HG03045 (cell line): ENCODE results near the gene RELL2.
"Not testable (repeated sequence)": the region's sequence is repeated elsewhere in the genome, so short reads cannot be mapped to it uniquely, and the experiment has no call there.

Experiments
- ATAC-seq: cut with Tn5 transposase; IDR thresholded peaks from one replicate; pipeline ENCODE4 v1.9.1; 2021; ENCODE audit warnings: mild to moderate bottlenecking, moderate library complexity; ENCODE audit not compliant: unreplicated experiment

The RELL2 gene

GRCh38 chr5:141636413-141637122, at the start of gene RELL2, which contains the start of gene HDAC3:
Gene RELL2, plus strand, starts transcription at chr5:141636997. Its CDS starts 1,229 bp downstream, at chr5:141638226.
Gene HDAC3, minus strand, starts transcription at chr5:141636849. Its CDS starts 59 bp downstream, at chr5:141636790.
- peak; percentile 73 for ATAC-seq

DNA sequence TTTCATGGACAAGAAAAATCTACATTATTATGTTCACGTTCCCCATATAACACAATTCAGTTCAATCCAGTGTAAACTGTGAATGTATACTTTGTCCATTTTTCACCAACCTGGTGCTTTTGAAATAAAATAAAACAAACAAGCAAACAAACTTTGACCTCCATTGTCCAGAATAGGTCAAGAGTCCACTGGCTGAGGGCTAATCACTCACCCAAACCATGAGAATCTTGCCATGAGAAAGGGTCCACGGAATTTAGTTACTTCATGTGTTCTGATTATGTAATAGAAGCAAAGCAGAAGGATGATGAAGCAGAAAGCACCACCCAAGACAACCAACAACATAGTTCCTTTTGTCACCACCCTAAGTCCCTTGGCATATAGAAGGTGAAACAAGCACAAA, 46.7 kb upstream of the RELL2 start:
- no peak for ATAC-seq

GRCh38 chr5:141596867-141597266, 39.9 kb upstream of the RELL2 start:
- ATAC-seq, result no peak

- ATAC-seq, result no peak
These were observed 39.4 kb upstream of the RELL2 start for GRCh38 chr5:141597394-141597793.

GRCh38 chr5:141597814-141598213, 39.0 kb upstream of the RELL2 start:
- no peak for ATAC-seq

DNA sequence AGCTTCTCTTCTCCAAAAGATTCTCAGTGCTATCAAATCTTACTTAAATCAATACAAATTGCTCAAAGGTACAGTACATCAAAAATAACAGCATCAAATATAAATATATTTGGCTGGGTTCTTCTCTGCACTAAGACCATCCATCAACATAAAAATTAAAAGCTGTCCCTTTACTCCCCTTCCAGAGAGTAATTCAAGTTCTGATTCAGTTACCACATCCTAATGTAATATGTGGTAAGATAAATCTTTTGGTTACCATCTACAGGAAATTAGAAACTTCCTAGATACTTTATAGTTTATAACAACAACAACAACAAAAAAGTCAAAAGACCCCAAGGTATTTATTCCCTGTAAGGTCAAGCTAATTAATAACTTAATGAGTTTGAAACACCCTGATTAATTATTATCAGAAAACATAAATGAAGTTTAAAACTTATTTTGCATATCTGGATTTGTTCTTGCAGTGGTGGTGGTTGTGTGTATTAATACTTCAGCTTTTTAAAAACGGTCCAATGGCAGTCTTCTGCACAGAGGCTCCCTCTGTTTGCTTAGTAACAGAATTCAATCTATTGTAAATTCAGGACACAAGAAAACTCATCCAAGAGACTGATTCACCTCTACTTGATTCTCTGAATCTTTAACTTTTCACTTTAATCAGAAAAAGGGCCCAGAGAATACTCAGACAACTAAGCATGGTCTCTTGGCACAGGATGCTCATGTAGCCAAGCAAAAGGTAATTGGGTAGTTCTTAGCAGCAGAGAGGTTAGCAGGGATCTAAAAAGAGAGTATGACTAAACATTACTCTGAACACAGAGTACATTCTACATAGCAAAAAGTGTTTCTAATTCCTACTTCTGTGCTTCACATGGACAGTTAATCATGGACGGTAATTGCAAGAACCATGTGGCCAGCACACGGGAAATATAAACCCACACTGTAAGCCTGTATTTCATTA, 38.1 kb upstream of the RELL2 start:
- ATAC-seq, result no peak

DNA sequence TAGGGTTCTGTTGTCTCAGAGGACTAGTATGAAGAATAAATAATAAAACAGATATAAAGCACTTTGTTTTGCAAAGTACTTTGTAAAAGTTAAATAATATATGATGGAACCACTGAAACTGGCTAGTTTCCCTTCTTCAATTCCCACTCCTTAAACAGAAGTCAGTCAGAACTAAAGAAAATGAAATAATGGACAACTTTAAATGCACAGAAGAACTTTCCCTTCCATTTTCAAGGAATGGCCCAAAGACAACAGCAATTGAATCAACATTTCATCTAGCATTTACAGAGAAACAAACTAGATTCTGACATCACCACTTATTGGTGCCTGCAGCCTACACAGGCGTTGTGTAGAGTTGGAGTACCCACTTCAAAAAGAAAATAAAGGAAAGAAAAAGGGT, 34.2 kb upstream of the RELL2 start:
- ATAC-seq, result no peak

- ATAC-seq, result no peak
These were observed 32.7 kb upstream of the RELL2 start for GRCh38 chr5:141603923-141604717.

DNA sequence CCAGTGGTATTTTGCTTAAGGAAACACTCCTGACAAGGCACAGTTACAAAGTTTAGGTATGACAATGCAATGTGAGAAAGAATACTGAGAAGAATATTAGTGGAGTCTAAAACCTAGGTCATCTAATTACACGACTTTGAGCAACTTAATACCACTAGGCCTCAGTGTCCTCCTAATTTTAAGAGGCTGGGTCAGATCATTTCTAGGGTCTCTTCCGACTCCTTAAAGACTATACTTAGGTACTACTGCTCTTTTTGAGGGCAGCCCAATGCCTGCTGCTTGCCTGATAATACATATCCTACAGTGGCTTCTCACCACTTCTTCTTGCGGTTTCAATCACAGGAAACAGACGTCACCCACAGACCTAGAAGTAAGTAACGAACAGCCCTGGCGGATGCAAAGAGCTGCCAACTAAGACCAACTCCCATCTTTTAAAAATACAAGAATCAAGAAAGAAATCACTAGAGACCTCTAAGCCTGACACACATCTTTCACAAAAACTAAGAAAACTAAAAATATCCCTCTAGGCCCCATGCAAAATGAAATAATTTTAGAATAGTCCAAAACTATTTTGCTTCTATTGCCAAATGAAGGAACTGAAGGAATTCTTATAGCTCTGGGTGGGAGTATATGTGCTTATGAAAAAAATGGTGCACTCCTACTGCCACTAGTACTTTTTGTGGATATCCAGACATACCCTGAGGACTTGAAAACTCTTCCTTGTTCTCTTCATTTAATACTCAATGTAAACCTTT, 31.1 kb upstream of the RELL2 start:
- ATAC-seq, result peak; percentile 98

DNA sequence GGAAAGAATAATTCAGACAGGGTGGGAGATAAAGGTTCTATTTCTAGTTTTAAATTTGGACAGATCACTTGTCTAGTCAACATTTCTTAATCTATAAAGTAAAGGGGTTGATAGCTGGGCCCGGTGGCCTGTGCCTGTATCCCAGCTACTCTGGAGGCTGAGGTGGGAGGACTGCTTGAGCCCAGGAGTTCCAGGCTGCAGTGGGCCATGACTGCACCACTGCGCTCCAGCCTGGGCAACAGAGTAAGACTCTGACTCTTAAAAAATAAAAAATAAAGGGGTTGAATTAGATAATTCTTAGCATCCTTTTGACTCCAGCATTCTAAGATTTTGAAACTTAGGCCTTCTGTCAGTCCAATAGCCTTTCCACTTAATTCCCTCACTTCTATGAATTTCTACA, 28.8 kb upstream of the RELL2 start:
- ATAC-seq, result no peak

DNA sequence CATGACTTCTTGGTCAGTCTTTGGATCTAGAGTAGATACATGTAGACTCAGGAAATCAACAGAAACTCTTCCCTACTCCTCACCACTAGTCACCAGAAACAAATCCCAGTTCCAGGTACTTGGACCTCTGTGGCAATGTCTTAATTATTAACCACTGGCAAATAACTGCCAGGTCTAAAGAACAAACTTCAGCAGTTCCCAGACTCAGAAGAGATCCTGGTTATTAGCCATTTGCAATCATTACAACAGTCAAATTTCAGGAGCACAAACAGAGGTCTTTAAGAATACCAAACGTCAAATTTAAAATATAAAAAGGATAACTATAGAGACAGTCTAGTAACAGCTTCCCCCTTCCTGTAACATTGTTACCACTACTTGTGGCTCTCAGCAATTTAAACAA, 28.2 kb upstream of the RELL2 start:
- no peak for ATAC-seq

DNA sequence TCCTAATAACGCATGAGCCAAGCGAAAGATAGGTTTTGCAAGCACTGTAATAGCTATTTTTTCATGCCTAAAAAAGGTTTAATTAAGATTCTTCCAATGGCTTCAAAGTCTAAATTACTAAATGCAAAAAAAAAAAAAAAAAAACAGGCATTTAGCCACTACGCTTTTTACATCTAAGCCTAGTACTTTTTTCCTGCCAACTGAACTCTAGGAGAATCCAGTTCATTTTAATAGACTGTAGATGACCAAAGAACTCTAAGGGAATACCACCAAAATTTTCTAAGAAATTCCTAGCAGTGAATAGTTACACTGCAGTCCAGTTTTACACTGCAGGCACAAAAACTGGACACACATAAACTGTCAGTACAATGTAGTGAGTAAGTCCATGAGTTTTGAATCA, 27.8 kb upstream of the RELL2 start:
- ATAC-seq, result no peak

DNA sequence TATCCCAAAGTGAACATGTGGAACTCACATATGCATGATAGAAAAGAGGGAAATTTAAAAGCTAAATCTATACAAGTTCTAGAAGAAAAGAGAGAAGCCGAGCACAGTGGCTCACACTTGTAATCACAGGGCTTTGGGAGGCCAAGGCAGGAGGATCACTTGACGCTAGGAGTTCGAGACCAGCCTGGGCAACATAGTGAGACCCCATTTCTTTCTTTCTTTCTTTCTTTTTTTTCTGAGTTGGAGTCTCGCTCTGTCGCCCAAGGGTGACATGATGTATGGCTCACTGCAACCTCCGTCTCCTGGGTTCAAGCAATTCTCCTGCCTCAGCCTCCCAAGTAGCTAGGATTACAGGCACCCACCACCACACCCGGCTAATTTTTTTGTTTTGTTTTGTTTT, 26.9 kb upstream of the RELL2 start:
- ATAC-seq, result not testable (repeated sequence)

- no peak for ATAC-seq
These were observed 25.5 kb upstream of the RELL2 start for GRCh38 chr5:141611289-141611688.

GRCh38 chr5:141613344-141613743, 23.5 kb upstream of the RELL2 start:
- no peak for ATAC-seq

GRCh38 chr5:141615991-141616720, 20.6 kb upstream of the RELL2 start:
- ATAC-seq, result no peak

GRCh38 chr5:141617128-141617527, 19.7 kb upstream of the RELL2 start:
- ATAC-seq, result no peak

GRCh38 chr5:141617682-141618029, 19.1 kb upstream of the RELL2 start:
- ATAC-seq, result no peak

DNA sequence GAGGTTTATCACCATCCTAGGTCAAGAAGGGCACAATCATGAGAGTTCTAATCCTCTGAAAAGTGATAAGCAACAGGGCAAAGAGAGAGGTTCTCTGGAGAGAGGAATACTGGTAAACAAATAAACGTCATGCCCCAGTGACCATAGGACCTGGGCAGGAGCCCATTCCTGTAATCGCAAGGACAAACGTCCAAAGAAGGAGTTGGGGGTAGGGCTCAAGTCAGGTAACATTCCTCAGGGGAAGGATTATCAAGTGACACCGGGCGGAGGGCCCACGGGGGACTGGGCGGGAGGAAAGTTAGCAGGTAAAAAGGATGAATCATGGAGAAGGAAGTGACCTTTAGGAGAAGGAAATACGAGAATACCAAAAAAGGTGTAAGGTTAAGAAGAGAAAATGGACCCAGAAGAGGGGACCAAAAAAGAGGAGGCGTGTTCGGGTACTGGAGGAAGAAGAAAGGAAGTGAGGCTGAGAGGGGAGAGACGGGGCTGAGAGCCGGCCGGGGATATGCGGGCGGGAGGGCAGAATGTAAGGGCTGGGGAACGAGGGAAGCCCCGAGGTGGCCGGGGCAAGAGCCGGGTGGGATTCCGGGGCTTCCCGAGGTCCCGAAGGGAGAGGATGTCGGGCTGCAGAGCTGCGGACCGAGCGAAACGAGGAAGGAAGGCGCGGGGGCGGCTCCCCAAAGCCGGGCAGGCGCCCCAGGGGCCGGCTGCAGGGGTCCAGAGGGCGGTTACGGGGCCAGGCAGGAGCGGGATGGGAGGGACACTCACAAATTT, 18.6 kb upstream of the RELL2 start:
- ATAC-seq, result peak; percentile 27
